GM19043 (cell line): ENCODE data around the gene NCAN.
"Not testable (repeated sequence)": the region's sequence is repeated elsewhere in the genome, so short reads cannot be mapped to it uniquely, and the experiment has no call there.

Experiments used
- ATAC-seq: cut with Tn5 transposase; IDR thresholded peaks from one replicate; pipeline ENCODE4 v1.9.1; 2021; ENCODE audit warnings: low read depth; ENCODE audit not compliant: unreplicated experiment

The NCAN gene

GRCh38 chr19:19192910-19193423, 18.8 kb upstream of the NCAN start:
- ATAC-seq, result no peak

GRCh38 chr19:19193926-19194325, 17.8 kb upstream of the NCAN start:
- ATAC-seq, result no peak

- no peak for ATAC-seq
These were observed 9.8 kb upstream of the NCAN start for GRCh38 chr19:19201697-19202630.

GRCh38 chr19:19202707-19203011, 9.1 kb upstream of the NCAN start:
- no peak for ATAC-seq

- no peak for ATAC-seq
These were observed 8.5 kb upstream of the NCAN start, which contains the start of gene NR2C2AP for GRCh38 chr19:19203012-19203856. Gene NR2C2AP (minus strand): TSS chr19:19203414. CDS start chr19:19203060, 354 bp downstream.

- no peak for ATAC-seq
These were observed 7.6 kb upstream of the NCAN start for GRCh38 chr19:19204181-19204580.

- no peak for ATAC-seq
These were observed 6.0 kb upstream of the NCAN start for GRCh38 chr19:19205416-19206410.

GRCh38 chr19:19206938-19207337, 4.8 kb upstream of the NCAN start:
- ATAC-seq, result no peak

- ATAC-seq, result no peak
These were observed 3.9 kb upstream of the NCAN start for GRCh38 chr19:19207637-19208572.

- no peak for ATAC-seq
These were observed 2.4 kb upstream of the NCAN start for GRCh38 chr19:19209372-19209771.

GRCh38 chr19:19212916-19213315, 1.2 kb downstream of the NCAN start:
- ATAC-seq, result no peak

- no peak for ATAC-seq
These were observed 1.8 kb downstream of the NCAN start for GRCh38 chr19:19213426-19214158.

- no peak for ATAC-seq
These were observed 2.4 kb downstream of the NCAN start for GRCh38 chr19:19214159-19214490.

- no peak for ATAC-seq
These were observed 3.1 kb downstream of the NCAN start for GRCh38 chr19:19214892-19215291.

GRCh38 chr19:19215792-19216191, 4.0 kb downstream of the NCAN start:
- no peak for ATAC-seq

- ATAC-seq, result no peak
These were observed 5.3 kb downstream of the NCAN start for GRCh38 chr19:19217099-19217498.

GRCh38 chr19:19218911-19219310, 7.2 kb downstream of the NCAN start:
- no peak for ATAC-seq

GRCh38 chr19:19221000-19221399, 9.2 kb downstream of the NCAN start:
- not testable (repeated sequence) for ATAC-seq

- ATAC-seq, result no peak
These were observed 11.3 kb downstream of the NCAN start for GRCh38 chr19:19223060-19223459.
